Measurements from ENCODE around the gene GSC. TPM values are rescaled to one million over a fixed set of nuclear protein-coding genes. Genes with fewer than 3 reads are reported as not detected.

GSC gene
- total RNA-seq, 2 donors from 2014 or later, result 0.52 TPM; not detected in 1

DNA sequence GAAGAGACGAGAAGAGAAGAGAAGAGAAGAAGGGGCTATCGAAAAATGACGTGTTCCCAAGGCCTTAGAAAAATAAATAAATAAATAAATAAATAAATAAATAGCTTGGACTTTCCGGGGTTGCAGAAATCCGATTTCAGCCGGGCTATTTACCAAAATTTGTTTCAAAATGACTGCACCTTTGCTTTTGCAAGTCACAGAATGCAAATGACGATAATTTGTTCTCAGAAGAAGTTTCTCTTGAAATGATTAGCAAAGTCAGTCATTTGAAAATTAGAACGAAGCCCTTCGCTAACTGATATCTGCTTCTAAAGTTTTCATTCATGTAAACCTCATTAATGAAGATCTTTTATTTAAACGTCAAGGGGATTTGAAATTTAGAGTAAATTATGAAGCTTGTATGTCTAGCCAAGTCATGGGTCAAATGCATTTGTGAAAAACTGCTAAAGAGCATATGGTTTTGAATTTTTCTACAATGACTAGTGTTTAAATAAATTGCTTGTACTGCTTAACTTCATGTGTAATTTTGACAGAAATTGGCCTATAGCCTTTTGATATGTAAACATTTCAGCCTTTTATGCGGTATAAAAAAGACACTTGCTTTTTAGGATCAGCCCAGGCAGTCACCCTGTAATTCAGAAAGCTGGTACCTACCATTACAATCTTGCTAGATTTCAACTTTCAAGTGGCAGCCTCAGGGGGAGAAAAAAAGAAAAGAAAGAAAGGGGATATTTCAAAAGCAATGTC lies 4.6 kb upstream of the GSC start:
- Histone ChIP-seq H3K27me3 (peaks cover 55 to 62% of the 10 kb centered on the region in 2 donors), H3K36me3 (no peaks in the 10 kb centered on the region), H3K4me1 (peaks cover 0 to 19% of the 10 kb centered on the region in 2 donors), H3K4me3 (no peak overlapping the region), H3K9me3 (no peaks in the 10 kb centered on the region), H3K27ac (no peak overlapping the region)
- no peak for DNase-seq (ENCODE audit: low spot score)
- TF ChIP-seq, protein P1, sequence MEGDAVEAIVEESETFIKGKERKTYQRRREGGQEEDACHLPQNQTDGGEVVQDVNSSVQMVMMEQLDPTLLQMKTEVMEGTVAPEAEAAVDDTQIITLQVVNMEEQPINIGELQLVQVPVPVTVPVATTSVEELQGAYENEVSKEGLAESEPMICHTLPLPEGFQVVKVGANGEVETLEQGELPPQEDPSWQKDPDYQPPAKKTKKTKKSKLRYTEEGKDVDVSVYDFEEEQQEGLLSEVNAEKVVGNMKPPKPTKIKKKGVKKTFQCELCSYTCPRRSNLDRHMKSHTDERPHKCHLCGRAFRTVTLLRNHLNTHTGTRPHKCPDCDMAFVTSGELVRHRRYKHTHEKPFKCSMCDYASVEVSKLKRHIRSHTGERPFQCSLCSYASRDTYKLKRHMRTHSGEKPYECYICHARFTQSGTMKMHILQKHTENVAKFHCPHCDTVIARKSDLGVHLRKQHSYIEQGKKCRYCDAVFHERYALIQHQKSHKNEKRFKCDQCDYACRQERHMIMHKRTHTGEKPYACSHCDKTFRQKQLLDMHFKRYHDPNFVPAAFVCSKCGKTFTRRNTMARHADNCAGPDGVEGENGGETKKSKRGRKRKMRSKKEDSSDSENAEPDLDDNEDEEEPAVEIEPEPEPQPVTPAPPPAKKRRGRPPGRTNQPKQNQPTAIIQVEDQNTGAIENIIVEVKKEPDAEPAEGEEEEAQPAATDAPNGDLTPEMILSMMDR (IDR thresholded peaks at IDR 0.05), result no peak

DNA sequence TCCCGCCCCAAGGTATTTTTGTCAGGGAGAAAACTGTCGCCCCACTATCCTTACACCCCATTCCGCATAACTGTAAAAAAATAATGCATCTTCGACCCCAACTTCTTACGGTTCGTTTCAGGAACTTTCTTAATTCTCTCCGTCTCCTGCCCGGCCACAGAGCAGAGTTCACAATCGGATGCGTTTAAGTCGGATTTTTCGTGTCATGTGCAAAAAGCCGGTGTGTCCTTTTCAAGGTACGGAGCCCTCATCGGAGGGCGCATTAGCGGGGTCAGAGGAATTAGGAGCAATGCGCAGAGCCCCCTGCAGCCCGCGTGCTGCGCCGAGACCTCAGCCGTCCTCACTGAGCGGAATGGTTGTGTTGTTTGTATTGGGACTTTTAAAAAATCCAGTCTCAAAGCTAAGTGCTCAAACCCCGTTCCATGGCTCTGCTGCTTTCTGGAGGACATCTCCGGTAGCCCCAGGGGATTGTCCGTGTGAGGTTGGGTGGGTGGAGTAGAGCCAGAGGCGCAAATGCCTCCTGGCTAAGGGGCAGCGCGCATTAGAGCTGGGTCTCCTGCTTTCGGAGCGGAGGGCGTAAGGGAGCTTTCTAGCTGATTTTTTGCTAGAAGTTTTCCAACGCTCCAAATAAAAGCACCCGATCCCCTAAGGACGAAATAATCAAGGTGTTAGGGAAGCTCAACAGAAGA lies 3.9 kb upstream of the GSC start:
- Histone ChIP-seq H3K4me1 (peaks cover 0 to 26% of the 10 kb centered on the region in 2 donors), H3K36me3 (no peaks in the 10 kb centered on the region), H3K27ac (no peak overlapping the region), H3K4me3 (no peak overlapping the region), H3K9me3 (no peaks in the 10 kb centered on the region), H3K27me3 (peaks cover 60 to 66% of the 10 kb centered on the region in 2 donors)
- no peak for DNase-seq (ENCODE audit: low spot score)
- TF ChIP-seq, protein P1 (IDR thresholded peaks at IDR 0.05), result no peak

DNA sequence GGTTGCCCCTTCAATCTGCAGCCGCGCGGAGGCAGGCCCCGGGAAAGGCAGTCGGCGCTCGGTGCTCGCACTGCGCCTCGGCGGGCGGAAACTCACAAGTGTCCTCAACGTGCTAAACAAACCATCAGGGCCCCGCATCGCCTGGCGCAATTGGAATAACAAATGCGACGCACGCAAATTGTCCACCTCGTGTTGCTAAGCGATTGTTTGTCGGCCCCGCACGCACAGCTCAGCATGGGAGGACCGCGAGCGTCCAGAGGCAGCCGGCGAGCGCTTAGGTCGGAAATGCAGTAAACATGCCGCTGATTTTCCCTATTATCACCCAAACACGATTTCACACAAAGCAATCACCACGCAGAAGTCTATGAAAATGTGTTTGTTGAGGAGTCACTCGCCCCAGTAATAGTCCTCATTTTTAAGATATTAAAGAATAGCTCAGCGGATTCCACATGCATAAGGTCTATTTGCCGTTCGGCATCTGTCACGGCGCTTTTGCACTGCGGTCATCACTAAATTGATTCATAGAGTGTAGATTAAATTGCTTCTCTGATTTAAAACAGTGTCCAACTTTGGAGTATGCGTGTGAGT lies 3.2 kb upstream of the GSC start:
- H3K9me3 ChIP-seq, result no peaks in the 10 kb centered on the region
- H3K27ac ChIP-seq, result no peak overlapping the region
- H3K27me3 ChIP-seq, result peaks cover 66 to 72% of the 10 kb centered on the region in 2 donors
- H3K36me3 ChIP-seq, result no peaks in the 10 kb centered on the region
- no peak for DNase-seq (ENCODE audit: low spot score)
- H3K4me3 ChIP-seq, result no peak overlapping the region
- peaks cover 0 to 31% of the 10 kb centered on the region in 2 donors for H3K4me1 ChIP-seq
- TF ChIP-seq, protein P1 (IDR thresholded peaks at IDR 0.05), result no peak

DNA sequence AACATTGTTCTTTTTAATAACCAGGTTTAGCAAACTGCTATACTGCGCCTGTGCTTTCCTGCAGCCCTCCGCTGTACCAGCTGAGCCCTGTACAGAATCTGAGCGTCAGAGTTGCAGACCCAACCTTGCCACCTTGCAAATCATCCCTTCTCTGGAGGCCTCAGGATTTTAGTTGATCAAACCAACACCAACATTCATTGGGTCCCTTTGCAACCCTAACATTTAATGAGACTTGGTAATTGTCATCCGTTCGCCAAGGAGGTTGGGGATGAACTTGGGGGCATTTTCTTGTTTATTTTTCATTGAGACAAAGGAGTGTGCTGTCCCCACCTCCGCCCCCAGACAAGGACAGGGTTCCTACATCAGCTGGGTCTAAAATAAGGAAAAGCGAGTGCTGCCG lies 2.6 kb upstream of the GSC start:
- H3K27me3 ChIP-seq, result peaks cover 71 to 78% of the 10 kb centered on the region in 2 donors
- TF ChIP-seq, protein P1 (IDR thresholded peaks at IDR 0.05), result no peak

DNA sequence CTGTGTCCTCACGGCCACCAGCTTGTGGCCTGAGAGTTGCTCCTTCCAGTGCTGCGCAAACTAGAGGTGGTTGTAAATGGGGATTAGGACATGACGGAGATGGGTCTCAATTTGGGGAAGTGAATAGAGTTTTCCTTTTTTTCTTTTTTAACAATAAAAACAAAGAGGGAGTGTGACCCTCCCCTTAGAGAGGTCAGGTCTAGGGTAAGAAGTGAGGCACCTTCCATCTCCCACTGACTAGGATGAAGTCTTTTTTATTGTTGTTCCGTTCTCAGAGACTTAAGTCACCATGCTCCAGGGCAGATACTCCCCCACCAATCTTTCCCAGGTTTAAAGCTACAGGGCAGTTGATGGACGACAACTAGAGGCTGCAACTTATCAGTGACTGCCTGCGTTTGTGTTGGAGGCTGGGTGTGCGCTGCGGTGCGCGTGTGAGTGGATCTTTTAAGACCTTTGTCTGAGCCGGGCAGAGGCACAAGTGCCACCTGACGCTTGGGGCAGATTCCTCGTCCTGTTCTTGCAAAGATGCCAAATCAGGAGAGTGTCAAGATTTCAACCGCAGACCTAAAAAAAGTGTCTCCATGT lies 2.1 kb upstream of the GSC start:
- H3K36me3 ChIP-seq, result no peaks in the 10 kb centered on the region
- H3K4me1 ChIP-seq, result peaks cover 0 to 33% of the 10 kb centered on the region in 2 donors
- no peaks in the 10 kb centered on the region for H3K9me3 ChIP-seq
- H3K27ac ChIP-seq, result no peak overlapping the region
- peaks cover 74 to 84% of the 10 kb centered on the region in 2 donors for H3K27me3 ChIP-seq
- DNase-seq (ENCODE audit: low spot score), result no peak
- TF ChIP-seq, protein P1 (IDR thresholded peaks at IDR 0.05), result no peak
- no peak overlapping the region for H3K4me3 ChIP-seq

More for the DNA sequence above, 2.6 kb upstream of the GSC start:
- H3K4me1 ChIP-seq, result peaks cover 0 to 33% of the 10 kb centered on the region in 2 donors
- H3K27ac ChIP-seq, result no peak overlapping the region
- no peaks in the 10 kb centered on the region for H3K36me3 ChIP-seq
- no peaks in the 10 kb centered on the region for H3K9me3 ChIP-seq
- DNase-seq (ENCODE audit: low spot score), result no peak
- H3K4me3 ChIP-seq, result no peak overlapping the region
